HG03469 (cell line): ENCODE data around the gene MYO10.
"Not testable (repeated sequence)": the region's sequence is repeated elsewhere in the genome, so short reads cannot be mapped to it uniquely, and the experiment has no call there.

ENCODE experiments used
- ATAC-seq: cut with Tn5 transposase; IDR thresholded peaks from one replicate; pipeline ENCODE4 v1.9.1; 2021; ENCODE audit warnings: mild to moderate bottlenecking, moderate library complexity, moderate number of reproducible peaks; ENCODE audit not compliant: unreplicated experiment

MYO10 gene

GRCh38 chr5:16754601-16755000 lies 181.5 kb downstream of the MYO10 start:
- ATAC-seq: no peak

GRCh38 chr5:16754086-16754485 lies 182.0 kb downstream of the MYO10 start:
- no peak for ATAC-seq

- no peak for ATAC-seq
Measured at GRCh38 chr5:16750445-16750844, 185.6 kb downstream of the MYO10 start.

DNA sequence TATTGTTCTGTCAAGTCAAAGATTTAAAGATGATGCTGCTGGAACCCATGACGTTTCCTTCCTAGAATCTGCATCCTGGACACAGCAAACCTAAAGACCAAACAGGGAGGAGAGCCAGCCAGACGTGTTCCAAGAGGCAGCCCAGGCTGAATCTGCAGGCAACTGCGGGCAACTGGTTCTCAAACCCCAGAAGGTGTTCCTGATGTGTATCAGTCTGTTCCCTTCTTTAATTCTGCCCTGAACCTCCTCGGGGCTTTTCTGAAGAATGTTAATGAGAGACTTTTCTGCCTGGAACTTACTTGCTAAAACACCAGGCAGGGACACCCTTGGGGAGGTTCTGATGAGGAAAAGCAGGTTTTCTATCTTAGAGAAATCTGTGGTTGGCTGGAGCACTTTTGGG lies 186.5 kb downstream of the MYO10 start:
- ATAC-seq: no peak

- ATAC-seq: no peak
Measured at GRCh38 chr5:16744164-16744880, 191.8 kb downstream of the MYO10 start.

- no peak for ATAC-seq
Measured at GRCh38 chr5:16742938-16743337, 193.2 kb downstream of the MYO10 start.

GRCh38 chr5:16740811-16741392 lies 195.2 kb downstream of the MYO10 start:
- no peak for ATAC-seq

DNA sequence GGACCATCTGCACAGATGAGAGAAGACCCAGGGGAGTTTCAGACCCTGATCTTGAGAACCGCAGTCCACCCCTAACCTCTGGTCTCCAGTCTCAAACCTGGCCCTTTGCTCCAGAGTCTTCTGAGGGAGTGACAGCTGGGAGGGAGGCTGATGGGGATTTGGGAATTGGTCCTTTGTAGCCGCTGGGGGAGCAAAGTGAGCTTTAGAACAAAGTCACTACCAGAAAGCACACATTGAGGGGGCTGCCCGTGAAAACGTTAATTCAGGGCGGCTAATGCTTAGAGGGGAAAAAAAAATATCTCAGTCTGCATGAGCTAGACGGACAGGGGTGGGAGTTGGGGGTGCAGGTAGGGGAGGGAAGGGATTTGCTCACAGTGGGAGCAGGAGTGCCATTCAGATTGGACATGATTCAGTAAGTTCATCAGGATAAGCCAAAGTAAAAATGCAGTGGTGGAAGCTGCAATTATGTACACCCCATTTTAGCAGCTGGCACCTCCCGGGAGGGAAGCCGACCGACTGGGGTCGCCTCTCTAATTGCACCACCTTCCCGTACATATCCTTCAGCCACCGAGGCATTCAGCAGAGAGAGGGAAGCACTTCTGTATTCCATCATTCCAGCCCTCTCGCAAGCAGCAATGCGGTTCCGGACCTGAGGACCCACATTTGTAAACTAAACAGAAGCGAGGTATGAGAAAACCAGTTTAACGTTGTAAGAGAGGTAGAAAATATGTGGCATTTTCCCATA lies 195.8 kb downstream of the MYO10 start:
- ATAC-seq: no peak

- not testable (repeated sequence) for ATAC-seq
Measured at GRCh38 chr5:16738393-16738792, 197.7 kb downstream of the MYO10 start.

DNA sequence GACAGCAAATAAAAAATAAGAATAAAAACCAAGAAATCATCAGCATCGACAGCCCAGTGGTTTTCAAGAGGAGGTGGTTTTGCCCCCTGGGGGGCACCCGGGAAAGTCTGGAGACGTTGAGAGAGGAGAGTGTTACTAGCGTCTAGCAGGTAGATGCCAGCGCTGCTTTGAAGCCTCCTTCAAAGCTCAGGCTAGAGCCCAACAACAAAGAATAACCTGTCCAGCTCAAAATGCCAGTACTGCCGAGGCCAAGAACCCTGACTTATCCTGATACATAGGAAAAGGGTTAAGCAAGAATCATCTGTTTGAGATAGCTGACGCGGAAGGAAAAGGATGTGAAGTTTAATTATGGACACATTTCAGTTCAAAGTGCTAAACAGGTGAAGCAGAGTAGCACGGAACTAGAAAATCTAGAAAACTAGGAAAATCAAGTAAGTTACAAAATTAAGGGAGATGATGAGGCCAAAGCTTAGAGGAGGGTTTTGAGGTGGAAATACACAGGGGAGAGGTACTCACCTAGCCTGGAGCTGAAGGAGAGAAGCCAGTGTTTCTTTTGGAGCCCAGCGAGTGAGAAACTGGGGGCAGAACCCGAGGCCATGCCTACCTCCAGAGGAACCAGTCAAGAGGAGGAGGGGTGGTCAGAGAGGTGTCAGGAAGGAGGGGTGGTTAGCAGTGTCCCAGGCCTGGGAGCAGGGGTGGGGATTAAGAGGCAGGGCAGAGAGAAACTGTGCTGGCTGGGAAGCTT lies 198.3 kb downstream of the MYO10 start:
- no peak for ATAC-seq

GRCh38 chr5:16737209-16737608 lies 198.9 kb downstream of the MYO10 start:
- no peak for ATAC-seq

- ATAC-seq: no peak
Measured at GRCh38 chr5:16736158-16736995, 199.7 kb downstream of the MYO10 start.

GRCh38 chr5:16735101-16736060 lies 200.7 kb downstream of the MYO10 start:
- no peak for ATAC-seq

GRCh38 chr5:16733331-16734006 lies 202.6 kb downstream of the MYO10 start:
- ATAC-seq: no peak

- ATAC-seq: no peak
Measured at GRCh38 chr5:16732356-16732755, 203.7 kb downstream of the MYO10 start.

DNA sequence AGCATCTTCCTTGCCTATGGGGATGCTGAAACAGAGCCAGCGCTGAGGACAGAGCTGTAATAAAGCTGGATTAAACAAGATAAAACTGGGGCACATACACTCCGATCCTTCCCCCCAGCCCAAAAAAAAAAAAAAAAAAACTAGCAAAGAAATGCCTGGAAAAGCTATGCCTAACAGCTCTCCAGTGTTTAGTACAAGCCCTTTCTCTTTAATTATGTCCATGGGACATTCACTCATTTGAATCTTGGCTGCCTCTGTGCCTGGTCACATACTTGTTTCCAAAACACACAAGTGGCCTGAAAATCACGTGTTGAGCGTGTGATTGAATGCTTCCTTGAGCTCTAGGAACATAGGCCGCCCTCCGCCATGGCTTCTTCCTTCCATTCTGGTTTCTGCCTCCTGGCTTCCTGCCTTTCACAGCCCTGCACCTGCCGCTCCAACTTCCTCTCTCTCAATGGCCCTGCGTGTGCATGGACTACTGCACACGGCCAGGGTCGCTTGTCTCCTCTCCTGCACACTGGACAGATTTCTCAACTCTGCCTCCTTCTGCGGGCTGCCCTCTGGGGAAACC lies 208.2 kb downstream of the MYO10 start:
- ATAC-seq: no peak

DNA sequence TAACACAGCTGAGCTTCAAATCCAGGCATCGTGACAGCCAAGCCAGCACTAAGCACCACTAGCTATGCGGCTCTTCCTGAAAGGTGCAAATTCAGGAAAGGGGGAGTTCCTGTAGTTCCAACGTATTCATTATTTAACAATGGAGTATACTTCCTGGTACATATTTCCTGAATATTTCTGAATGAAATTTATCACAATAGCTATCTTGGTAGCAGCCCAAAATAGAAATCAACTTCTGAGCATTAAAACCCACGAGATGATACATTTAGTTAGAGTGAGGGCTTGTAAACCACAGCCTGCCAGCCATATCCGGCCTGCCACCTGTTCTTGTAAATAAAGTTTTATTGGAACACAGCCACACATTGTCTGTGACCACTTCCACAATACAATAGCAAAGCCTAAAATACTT lies 209.5 kb downstream of the MYO10 start:
- ATAC-seq: no peak

GRCh38 chr5:16725575-16725974 lies 210.5 kb downstream of the MYO10 start:
- ATAC-seq: no peak
